AG08395 (cell line): ENCODE data around the gene OCSTAMP.

Experiments
- DNase-seq: peaks from one replicate; pipeline ENCODE4 v3.0.0; 2012; ENCODE audit warnings: mixed read lengths, low spot score

OCSTAMP gene

DNA sequence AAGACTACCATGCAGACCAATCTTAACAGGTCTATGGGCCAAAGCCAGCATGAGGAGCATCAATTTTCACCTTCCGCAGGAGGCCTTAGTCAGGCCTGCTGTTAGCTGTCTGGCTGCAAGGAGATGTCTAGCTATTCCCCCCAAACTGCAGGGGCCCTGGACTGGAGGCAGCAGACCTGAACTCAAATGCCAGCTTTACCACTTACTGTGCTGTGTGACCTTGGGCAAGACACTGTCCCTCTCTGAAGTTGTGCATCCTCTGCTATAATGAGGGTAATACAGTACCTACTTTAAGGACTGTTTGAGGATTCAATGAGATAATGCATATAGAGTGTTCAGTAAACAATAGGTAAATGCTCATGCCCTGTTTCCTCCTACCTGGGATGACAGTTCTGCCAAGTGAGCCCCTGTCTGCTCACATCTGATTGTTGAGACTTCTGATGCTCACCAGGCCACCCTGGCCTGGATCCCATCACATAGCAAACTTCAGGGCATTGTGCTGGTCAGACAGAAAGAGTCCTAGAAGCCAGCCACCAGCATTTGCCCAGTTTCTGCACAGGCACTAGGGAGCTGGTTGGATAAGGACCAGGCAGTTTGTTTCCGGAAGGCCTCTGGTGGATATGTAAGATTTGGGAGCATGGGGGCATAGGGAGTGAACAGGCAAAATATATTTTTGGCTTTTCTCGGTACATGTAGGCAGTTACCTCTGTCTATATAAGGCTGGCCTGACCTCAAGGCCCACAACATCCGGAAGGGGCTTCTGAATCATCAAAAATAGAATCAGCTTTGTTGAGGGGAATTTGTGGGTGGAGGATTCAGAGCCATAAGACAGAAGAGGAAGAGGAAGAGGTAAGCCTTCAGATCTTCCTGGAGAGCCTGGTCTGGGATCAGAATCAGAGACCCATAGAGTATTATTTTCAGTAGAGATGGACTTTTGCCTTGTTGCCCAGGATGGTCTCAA, 2.3 kb upstream of the OCSTAMP start:
- no peak for DNase-seq

- DNase-seq, result no peak
Measured at GRCh38 chr20:46551522-46552381, 1.3 kb upstream of the OCSTAMP start.

- no peak for DNase-seq
Measured at GRCh38 chr20:46549188-46549972, 1.1 kb downstream of the OCSTAMP start.

DNA sequence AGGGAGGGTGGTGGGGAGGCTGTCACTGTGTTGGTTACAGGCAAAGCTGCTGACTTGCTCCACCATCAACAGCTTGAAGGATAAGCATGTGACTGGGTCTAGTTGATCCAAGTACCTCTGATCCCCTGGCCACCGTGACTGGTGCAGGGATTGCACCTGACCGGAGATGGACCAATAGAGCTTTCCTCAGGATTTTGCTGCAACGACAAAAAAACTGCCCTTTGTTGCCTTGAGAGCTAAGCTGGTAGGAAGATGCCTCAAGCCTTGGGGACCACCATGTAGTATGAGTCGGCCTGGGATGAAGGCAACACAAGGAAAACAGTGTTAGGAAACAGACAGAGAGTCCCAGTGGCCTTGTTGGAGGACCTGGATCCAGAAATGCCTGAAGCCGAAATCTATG, 1.8 kb downstream of the OCSTAMP start:
- no peak for DNase-seq

DNA sequence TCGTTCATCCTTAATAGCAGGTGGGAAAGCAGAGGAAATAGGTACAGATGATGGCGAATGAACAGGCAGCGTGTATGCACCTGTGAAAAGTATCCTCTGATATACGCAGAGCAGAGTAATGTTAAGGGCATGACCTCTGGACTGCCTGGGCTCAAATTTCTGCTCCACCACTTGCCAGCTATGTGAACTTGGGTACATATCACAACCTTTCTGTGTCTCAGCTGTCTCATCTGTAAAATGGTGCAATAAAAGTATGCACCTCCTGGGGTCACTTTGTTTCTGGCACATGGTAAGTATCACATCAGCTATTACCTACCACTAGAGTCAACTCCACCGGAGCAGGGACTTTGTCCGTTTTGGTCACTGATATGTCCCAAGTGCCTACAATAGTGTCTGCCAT, 2.5 kb downstream of the OCSTAMP start:
- DNase-seq, result no peak

DNA sequence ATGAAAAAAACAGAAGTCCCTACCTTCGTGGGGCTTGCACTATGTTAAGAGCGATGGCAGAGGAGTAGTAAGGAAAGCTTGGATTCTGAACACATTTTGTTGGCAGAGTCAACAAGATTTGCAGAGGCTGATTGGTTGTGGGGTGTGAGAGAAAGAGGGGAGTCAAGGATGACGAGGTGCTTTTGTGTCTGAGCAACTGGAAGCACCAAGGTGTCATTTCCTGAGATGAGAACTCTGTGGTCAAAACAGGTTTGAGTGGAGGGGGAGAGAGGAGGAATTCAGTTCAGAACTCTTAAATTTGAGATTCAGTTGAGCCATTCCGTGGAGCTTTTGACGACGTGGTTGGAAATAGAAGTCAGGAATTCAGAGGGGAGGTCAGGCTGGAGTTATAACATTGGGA, 3.5 kb downstream of the OCSTAMP start:
- DNase-seq, result no peak

DNA sequence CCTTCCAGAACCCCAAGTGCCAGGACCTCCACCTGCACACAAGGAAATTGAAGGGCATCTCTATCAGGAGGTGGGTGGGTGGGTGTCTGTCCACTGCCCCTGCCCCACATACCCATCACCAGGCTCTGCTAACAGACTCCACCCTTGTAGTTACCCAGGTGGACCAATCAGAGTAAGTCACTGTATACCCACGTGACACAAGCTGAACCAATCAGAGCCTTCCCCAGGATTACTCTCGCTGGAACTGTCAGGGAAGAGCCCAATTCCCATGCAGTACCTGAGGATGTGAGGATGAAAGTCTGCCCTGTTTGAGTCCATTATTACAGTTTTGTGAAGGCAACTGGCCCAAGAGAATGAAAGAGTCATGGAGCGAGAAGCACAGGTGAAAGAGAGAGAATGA, 4.2 kb downstream of the OCSTAMP start:
- DNase-seq, result no peak

- DNase-seq, result no peak
Measured at GRCh38 chr20:46545827-46546138, 4.7 kb downstream of the OCSTAMP start.

- DNase-seq, result no peak
Measured at GRCh38 chr20:46545077-46545826, 5.2 kb downstream of the OCSTAMP start.

GRCh38 chr20:46544576-46544975, 5.9 kb downstream of the OCSTAMP start:
- DNase-seq, result no peak

DNA sequence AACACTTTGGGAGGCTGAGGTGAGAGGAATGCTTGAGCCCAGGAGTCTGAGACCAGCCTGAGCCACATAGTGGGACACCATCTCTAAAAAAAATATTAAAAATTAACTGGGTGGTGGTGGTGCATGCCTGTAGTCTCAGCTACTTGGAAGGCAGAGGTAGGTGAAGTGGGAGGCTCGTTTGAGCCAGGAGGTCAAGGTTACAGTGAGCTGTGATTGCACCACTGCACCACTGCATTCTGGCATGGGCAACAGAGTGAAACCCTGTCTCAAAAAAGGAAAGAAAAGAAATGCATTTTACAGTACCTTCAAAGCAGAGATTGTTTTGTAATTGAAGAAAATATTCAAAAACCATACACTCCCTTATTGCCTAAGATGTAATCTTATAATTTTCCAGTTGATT, 6.5 kb downstream of the OCSTAMP start:
- no peak for DNase-seq

- no peak for DNase-seq
Measured at GRCh38 chr20:46543033-46543432, 7.4 kb downstream of the OCSTAMP start.

DNA sequence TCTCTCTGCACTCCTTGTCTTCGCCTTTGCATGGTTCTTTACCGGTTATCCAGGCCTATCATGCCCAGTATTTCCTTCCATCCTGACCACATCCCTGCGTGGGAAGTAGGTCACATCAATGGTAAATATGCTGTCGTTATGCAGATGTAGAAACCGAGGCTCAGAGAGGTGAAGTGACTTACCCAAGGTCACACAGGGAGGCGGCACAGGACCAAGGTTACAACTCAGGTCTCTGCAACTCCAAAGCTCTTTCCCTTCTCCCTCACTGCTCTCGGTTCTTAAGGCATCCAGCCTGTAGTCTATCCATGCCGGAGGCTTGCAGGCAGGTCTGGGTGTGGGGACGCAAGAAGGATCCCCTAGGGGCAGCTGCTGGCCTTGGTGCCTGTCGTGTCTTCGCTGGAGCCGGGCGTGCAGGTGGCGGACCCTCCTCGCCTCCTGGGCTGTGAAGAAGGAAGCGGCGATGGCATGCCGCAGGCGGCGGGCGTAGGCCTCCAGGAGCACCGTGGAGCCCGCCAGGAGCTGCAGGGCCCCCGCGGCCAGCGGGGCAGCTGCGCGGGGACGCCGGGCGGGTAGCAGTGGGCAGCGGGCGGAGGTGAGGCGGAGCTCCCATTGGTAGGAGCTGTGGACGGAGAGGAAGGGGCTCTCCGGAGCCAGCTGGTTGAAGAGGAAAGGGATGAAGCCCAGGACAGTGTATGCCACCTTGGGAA, 9.1 kb downstream of the OCSTAMP start:
- no peak for DNase-seq

GRCh38 chr20:46539113-46539512, 11.3 kb downstream of the OCSTAMP start:
- DNase-seq, result no peak

GRCh38 chr20:46530640-46531039, 19.8 kb downstream of the OCSTAMP start:
- DNase-seq, result no peak

GRCh38 chr20:46523696-46524328, 26.6 kb downstream of the OCSTAMP start:
- DNase-seq, result no peak

DNA sequence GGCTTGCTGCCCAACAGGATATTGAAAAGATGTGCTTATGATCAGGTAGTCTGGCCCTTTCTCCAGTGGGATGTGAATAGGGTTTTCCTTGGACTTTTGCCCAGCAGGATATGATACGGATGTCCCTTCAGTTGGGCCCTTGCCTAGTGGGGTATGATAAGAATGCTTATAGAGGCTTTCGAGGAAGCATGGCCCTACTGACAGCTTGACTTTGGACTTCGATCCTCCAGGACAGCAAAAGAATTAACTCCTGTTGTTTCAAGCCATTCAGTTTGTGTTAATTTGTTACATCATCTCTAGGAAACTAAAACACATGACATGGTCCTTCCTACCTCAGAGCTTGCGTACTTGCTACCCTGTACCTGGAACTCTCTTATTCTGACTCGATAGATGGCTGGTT, 27.3 kb downstream of the OCSTAMP start:
- DNase-seq, result no peak

DNA sequence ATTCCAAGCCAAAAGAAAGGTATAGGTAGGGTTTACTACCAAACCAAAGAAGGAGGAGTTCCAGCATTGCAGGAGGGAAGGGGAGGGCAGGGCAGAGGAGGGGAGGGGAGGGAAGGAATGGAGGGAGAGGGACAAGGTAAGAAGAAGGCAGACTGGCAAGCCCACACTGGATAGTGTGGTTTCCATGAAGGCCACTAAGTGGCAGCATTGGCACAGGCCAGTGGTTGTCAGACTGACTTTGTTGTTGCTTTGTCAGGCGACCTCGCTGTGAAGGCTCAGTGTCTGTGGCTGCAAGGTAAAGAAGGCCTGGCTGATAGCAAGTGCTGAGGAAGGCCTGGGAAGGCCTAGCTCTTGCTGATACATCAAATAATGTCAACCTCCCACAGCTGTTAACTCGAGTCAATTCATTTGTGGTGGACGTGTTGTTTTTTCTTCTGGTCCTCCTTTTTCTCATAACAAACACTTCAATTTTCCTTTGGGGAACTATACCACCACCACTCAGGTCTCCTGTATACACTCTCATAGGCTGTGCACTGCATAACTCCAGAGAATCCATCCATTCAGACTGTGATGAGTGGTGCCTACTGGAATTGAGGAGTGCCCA, 29.4 kb downstream of the OCSTAMP start:
- peak; percentile 74 for DNase-seq

DNA sequence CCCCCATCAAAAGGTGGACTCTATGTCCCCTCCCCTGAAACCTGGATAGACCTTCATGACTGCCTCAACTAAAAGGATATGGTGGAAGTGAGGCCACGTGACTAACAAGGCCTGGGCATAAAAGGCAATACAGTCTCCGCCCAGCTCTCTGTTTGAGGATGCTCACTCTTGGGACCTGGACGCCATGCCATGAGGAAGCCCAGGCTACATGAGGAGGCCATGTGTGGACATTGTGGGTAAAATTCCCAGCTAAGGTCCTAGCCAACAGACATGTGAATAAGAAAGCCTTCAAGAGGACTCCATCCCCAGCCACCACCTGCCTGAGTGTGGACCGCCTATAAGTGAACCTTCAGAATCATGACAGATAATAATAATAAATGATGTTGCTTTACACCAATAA, 29.9 kb downstream of the OCSTAMP start:
- no peak for DNase-seq

GRCh38 chr20:46519471-46520068, 30.9 kb downstream of the OCSTAMP start:
- DNase-seq, result no peak
